ENCODE results near the gene RCAN1. TPM values are rescaled to one million over a fixed set of nuclear protein-coding genes. Genes with fewer than 3 reads are reported as not detected.

RCAN1 gene
- polyA plus RNA-seq, 3 donors, result 5.2 to 17.5 (median 15.1) TPM

DNA sequence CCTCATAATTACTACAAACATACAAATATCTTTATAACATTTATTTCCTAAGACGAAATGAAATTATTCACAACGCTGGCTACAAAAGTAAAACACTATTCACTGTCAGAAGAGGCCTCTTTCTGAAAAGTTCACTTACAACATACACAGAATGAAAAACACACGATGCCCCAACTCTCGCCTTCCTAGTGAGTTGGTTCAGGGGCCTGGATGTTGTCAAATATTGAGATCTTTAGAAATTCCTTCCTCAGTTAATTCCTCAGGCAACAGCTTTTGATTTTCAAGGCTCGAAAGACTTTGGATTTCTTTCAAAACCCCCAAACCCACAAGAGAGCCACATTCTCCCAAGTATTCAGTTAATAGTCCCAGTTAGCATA lies 88.7 kb downstream of the RCAN1 start:
- Histone ChIP-seq H3K4me1 (ENCODE audit: control insufficient read depth in 1 of 2, insufficient read depth in 2 of 2, low read length in 2 of 2) (peaks cover 28 to 43% of the 10 kb centered on the region in 2 donors), H4K20me1 (ENCODE audit: insufficient read depth, low read length) (no peaks in the 10 kb centered on the region), H3K4me3 (replicated peaks in 1 of 3; ENCODE audit: low read depth in 2 of 3, low read length in 3 of 3) (peak overlapping the region in 2 of 3 experiments; percentile 39 to 64), H3K9me3 (replicated peaks in 1 of 2; ENCODE audit: control insufficient read depth in 1 of 2, insufficient read depth in 1 of 2, low read length in 2 of 2) (no peaks in the 10 kb centered on the region), H3K9ac (ENCODE audit: insufficient read depth, low read length, poor library complexity, severe bottlenecking) (peak overlapping the region; percentile 26), H3K79me2 (ENCODE audit: insufficient read depth, low read length) (peaks cover 14% of the 10 kb centered on the region), H3K27ac (ENCODE audit: low read depth in 1 of 2, low read length in 2 of 2) (peak overlapping the region in 1 of 2 donors; percentile 81), H3K27me3 (ENCODE audit: control insufficient read depth in 2 of 2, insufficient read depth in 2 of 2, low read length in 2 of 2) (no peaks in the 10 kb centered on the region), H3K4me2 (replicated peaks; ENCODE audit: extremely low read depth, low read length, poor library complexity, severe bottlenecking) (peak overlapping the region; percentile 63), H3K36me3 (replicated peaks in 1 of 2; ENCODE audit: control insufficient read depth in 1 of 2, insufficient read depth in 2 of 2, low read length in 2 of 2) (peaks cover 0 to 5% of the 10 kb centered on the region in 2 donors), H2AFZ (ENCODE audit: insufficient read depth, low read depth, low read length, poor library complexity, severe bottlenecking) (peak overlapping the region; percentile 52)
- H3K4me1 Mint-ChIP-seq, result peaks cover 36% of the 10 kb centered on the region
- H3K27ac Mint-ChIP-seq, result peak overlapping the region in 6 of 7 donors; percentile 23 to 88 (median 68)
- H3K27me3 Mint-ChIP-seq (ENCODE audit: low read depth in 3 of 3), result no peaks in the 10 kb centered on the region
- TF ChIP-seq, protein P1, sequence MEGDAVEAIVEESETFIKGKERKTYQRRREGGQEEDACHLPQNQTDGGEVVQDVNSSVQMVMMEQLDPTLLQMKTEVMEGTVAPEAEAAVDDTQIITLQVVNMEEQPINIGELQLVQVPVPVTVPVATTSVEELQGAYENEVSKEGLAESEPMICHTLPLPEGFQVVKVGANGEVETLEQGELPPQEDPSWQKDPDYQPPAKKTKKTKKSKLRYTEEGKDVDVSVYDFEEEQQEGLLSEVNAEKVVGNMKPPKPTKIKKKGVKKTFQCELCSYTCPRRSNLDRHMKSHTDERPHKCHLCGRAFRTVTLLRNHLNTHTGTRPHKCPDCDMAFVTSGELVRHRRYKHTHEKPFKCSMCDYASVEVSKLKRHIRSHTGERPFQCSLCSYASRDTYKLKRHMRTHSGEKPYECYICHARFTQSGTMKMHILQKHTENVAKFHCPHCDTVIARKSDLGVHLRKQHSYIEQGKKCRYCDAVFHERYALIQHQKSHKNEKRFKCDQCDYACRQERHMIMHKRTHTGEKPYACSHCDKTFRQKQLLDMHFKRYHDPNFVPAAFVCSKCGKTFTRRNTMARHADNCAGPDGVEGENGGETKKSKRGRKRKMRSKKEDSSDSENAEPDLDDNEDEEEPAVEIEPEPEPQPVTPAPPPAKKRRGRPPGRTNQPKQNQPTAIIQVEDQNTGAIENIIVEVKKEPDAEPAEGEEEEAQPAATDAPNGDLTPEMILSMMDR (IDR thresholded peaks at IDR 0.05), result no peak
- peaks cover 0 to 3% (median 0%) of the 10 kb centered on the region in 7 donors for H3K9me3 Mint-ChIP-seq
- intact Hi-C loops (cut with micrococcal nuclease), result no loop called here
- WGBS (ENCODE audit: insufficient coverage), result 93% methylated on average over 2 of the region's 5 CpGs
- H3K36me3 Mint-ChIP-seq, result peaks cover 22 to 26% of the 10 kb centered on the region in 2 donors
- no peak for DNase-seq
- H3K4me3 Mint-ChIP-seq, result peak overlapping the region; percentile 55 to 57

GRCh38 chr21:34524646-34525601 lies 90.0 kb downstream of the RCAN1 start:
- peaks cover 0 to 5% of the 10 kb centered on the region in 2 donors for H3K36me3 ChIP-seq (replicated peaks in 1 of 2; ENCODE audit: control insufficient read depth in 1 of 2, insufficient read depth in 2 of 2, low read length in 2 of 2)
- H3K4me3 ChIP-seq (replicated peaks in 1 of 3; ENCODE audit: low read depth in 2 of 3, low read length in 3 of 3), result no peak overlapping the region
- H3K9ac ChIP-seq (ENCODE audit: insufficient read depth, low read length, poor library complexity, severe bottlenecking), result no peak overlapping the region
- peaks cover 14% of the 10 kb centered on the region for H3K79me2 ChIP-seq (ENCODE audit: insufficient read depth, low read length)
- WGBS (ENCODE audit: insufficient coverage), result 95% methylated on average over 27 of the region's 31 CpGs
- TF ChIP-seq, protein P1 (IDR thresholded peaks at IDR 0.05), result no peak
- peaks cover 27 to 28% of the 10 kb centered on the region in 2 donors for H3K36me3 Mint-ChIP-seq
- peak overlapping the region in 1 of 2 donors; percentile 13 for H3K4me3 Mint-ChIP-seq
- no peaks in the 10 kb centered on the region for H3K9me3 ChIP-seq (replicated peaks in 1 of 2; ENCODE audit: control insufficient read depth in 1 of 2, insufficient read depth in 1 of 2, low read length in 2 of 2)
- no peaks in the 10 kb centered on the region for H3K27me3 Mint-ChIP-seq (ENCODE audit: low read depth in 3 of 3)
- peaks cover 49% of the 10 kb centered on the region for H3K4me1 Mint-ChIP-seq
- no peak overlapping the region for H3K4me2 ChIP-seq (replicated peaks; ENCODE audit: extremely low read depth, low read length, poor library complexity, severe bottlenecking)
- H3K4me1 ChIP-seq (ENCODE audit: control insufficient read depth in 1 of 2, insufficient read depth in 2 of 2, low read length in 2 of 2), result peaks cover 41 to 56% of the 10 kb centered on the region in 2 donors
- H3K27me3 ChIP-seq (ENCODE audit: control insufficient read depth in 2 of 2, insufficient read depth in 2 of 2, low read length in 2 of 2), result no peaks in the 10 kb centered on the region
- H3K27ac ChIP-seq (ENCODE audit: low read depth in 1 of 2, low read length in 2 of 2), result no peak overlapping the region
- H4K20me1 ChIP-seq (ENCODE audit: insufficient read depth, low read length), result no peaks in the 10 kb centered on the region
- intact Hi-C loops (cut with micrococcal nuclease), result no loop called here
- DNase-seq, result no peak
- peaks cover 0 to 3% (median 0%) of the 10 kb centered on the region in 7 donors for H3K9me3 Mint-ChIP-seq
- H2AFZ ChIP-seq (ENCODE audit: insufficient read depth, low read depth, low read length, poor library complexity, severe bottlenecking), result no peak overlapping the region
- peak overlapping the region in 1 of 7 donors; percentile 43 for H3K27ac Mint-ChIP-seq
